GM19395 (cell line): Measurements from ENCODE around the gene OLIG2.

Experiments used
- ATAC-seq: cut with Tn5 transposase; IDR thresholded peaks from one replicate; pipeline ENCODE4 v1.9.1; 2021; ENCODE audit warnings: mild to moderate bottlenecking, moderate library complexity; ENCODE audit not compliant: unreplicated experiment

OLIG2 gene

GRCh38 chr21:33032434-33033047 is 6.8 kb downstream of the OLIG2 start:
- no peak for ATAC-seq

- no peak for ATAC-seq
These were observed 7.6 kb downstream of the OLIG2 start for GRCh38 chr21:33033094-33033951.

GRCh38 chr21:33033961-33034413 is 8.3 kb downstream of the OLIG2 start:
- ATAC-seq, result no peak

GRCh38 chr21:33035147-33035546 is 9.4 kb downstream of the OLIG2 start:
- ATAC-seq, result no peak

GRCh38 chr21:33036430-33037162 is 10.9 kb downstream of the OLIG2 start:
- no peak for ATAC-seq

GRCh38 chr21:33037501-33037900 is 11.8 kb downstream of the OLIG2 start:
- no peak for ATAC-seq

GRCh38 chr21:33039536-33039935 is 13.8 kb downstream of the OLIG2 start:
- ATAC-seq, result no peak

GRCh38 chr21:33040215-33040614 is 14.5 kb downstream of the OLIG2 start:
- no peak for ATAC-seq

- no peak for ATAC-seq
These were observed 16.2 kb downstream of the OLIG2 start for GRCh38 chr21:33041981-33042380.

GRCh38 chr21:33042812-33043211 is 17.1 kb downstream of the OLIG2 start:
- no peak for ATAC-seq

- no peak for ATAC-seq
These were observed 20.7 kb downstream of the OLIG2 start for GRCh38 chr21:33046455-33046854.

- ATAC-seq, result no peak
These were observed 21.5 kb downstream of the OLIG2 start for GRCh38 chr21:33047231-33047630.

- no peak for ATAC-seq
These were observed 26.2 kb downstream of the OLIG2 start for GRCh38 chr21:33051925-33052324.

- ATAC-seq, result no peak
These were observed 28.2 kb downstream of the OLIG2 start for GRCh38 chr21:33053951-33054350.

GRCh38 chr21:33055991-33056390 is 30.3 kb downstream of the OLIG2 start:
- no peak for ATAC-seq

- ATAC-seq, result no peak
These were observed 31.7 kb downstream of the OLIG2 start for GRCh38 chr21:33057385-33057940.

GRCh38 chr21:33058527-33058926 is 32.8 kb downstream of the OLIG2 start:
- no peak for ATAC-seq

- ATAC-seq, result no peak
These were observed 33.2 kb downstream of the OLIG2 start for GRCh38 chr21:33058957-33059356.

GRCh38 chr21:33059380-33059841 is 33.7 kb downstream of the OLIG2 start:
- no peak for ATAC-seq

GRCh38 chr21:33061233-33061632 is 35.5 kb downstream of the OLIG2 start:
- ATAC-seq, result no peak

- ATAC-seq, result no peak
These were observed 37.7 kb downstream of the OLIG2 start for GRCh38 chr21:33063375-33063883.
